Tibial nerve (tissue), 4 donors: ENCODE results near the gene NENF. TPM values are rescaled to one million over a fixed set of nuclear protein-coding genes. Genes with fewer than 3 reads are reported as not detected.

Experiments
- DNase-seq, 2 donors: peaks; one replicate each; pipeline ENCODE4 v3.0.0-alpha.2; 2019; ENCODE audit warnings: low spot score in 2 of 2
- H3K27ac ChIP-seq, 4 donors: fragments of 200-600 bp; sonication (generic) in 3 of 4; one replicate each; pipeline ENCODE4 v1.5.1; 2017 to 2019; ENCODE audit warnings: mild to moderate bottlenecking in 1 of 4
- H3K27me3 ChIP-seq, 2 donors: fragments of 200-600 bp; sonication (generic) in 1 of 2; one replicate each; pipeline versions ENCODE4 v1.5.1 to v1.6.0; 2017 to 2019
- H3K36me3 ChIP-seq, 3 donors: fragments of 200-600 bp; sonication (generic); one replicate each; pipeline ENCODE4 v1.5.1; 2018 to 2019
- H3K4me1 ChIP-seq, 4 donors: fragments of 200-600 bp; sonication (generic) in 3 of 4; one replicate each; pipeline ENCODE4 v1.5.1; 2017 to 2019
- H3K4me3 ChIP-seq, 4 donors: fragments of 200-600 bp; sonication (generic) in 3 of 4; one replicate each; pipeline ENCODE4 v1.5.1; 2017 to 2019; ENCODE audit warnings: mild to moderate bottlenecking in 1 of 4, moderate library complexity in 1 of 4
- H3K9me3 ChIP-seq, 4 donors: fragments of 200-600 bp; sonication (generic) in 3 of 4; one replicate each; pipeline ENCODE4 v1.5.1; 2017 to 2019
- EP300 ChIP-seq, 2 donors: sonication (generic); formaldehyde crosslinking; IDR thresholded peaks; one replicate each; pipeline ENCODE4 v1.6.1; 2017; ENCODE audit warnings: antibody characterized with exemption in 2 of 2, mild to moderate bottlenecking in 1 of 2
- POLR2A ChIP-seq, 2 donors: fragments of 450-650 bp; IDR thresholded peaks; one replicate each; pipeline ENCODE4 v1.6.1; 2017; ENCODE audit warnings: antibody characterized with exemption in 2 of 2, mild to moderate bottlenecking in 2 of 2, moderate library complexity in 2 of 2
- WGBS, 2 donors: methylation state at CpG; one replicate each; pipeline ENCODE4 v1.1.5; 2018; 5-methylcytosine and 5-hydroxymethylcytosine counted together
- total RNA-seq, 4 donors: library from RNA; depleted of rRNA; stranded (reverse); fragments of >200 nt; gene quantifications; one replicate each; pipeline ENCODE4 v1.1.0, GENCODE V29; 2016
- TF ChIP-seq, protein P1 (sequence below), 5 experiments: fragments of 200-600 bp in 3 of 5; fragments of 450-650 bp in 2 of 5; sonication (generic) in 3 of 5; IDR thresholded peaks; one replicate each; pipeline ENCODE4 v1.5.1; 2016 to 2019; ENCODE audit warnings: antibody characterized with exemption in 5 of 5, mild to moderate bottlenecking in 3 of 5, moderate library complexity in 2 of 5

The NENF gene
- total RNA-seq, 4 donors from 2014 or later, result 164 to 211 (median 164) TPM

DNA sequence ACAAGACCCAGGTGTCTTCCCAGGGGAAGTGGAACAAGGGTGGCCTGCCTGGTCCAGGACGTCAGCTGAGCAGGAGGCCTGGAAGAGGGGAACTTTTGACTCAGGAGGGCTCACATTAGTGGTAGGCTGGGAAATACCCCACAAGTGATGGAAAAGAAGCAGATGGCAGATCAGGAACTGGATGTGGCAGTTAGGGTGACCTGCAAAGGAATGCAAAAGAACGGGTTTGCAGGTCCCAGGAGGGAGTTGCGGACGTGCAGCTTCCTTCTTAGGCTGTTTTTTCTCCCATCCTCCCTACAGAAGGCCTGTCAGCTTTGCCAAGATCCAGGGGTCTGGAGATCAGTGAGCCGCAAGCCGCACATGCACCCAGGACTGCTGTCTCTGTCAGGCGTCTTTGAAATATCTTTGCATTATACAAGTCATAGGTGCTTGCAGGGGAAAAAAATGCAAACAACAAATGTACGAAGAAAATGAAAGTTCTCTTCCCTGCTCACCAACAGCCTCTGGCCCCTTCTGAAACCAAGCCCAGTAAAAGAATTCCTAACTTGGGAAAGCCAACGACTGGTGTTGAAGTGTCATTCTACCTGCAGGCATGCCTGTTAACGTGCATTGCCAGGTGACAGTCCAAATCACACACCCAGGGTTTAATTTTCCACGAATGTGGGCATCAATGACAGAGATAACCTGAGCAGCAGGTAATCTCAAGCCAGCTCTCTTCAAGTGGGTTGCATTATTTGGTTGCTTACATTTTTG is 34.4 kb downstream of the NENF start:
- no peak for DNase-seq
- TF ChIP-seq, protein P1, sequence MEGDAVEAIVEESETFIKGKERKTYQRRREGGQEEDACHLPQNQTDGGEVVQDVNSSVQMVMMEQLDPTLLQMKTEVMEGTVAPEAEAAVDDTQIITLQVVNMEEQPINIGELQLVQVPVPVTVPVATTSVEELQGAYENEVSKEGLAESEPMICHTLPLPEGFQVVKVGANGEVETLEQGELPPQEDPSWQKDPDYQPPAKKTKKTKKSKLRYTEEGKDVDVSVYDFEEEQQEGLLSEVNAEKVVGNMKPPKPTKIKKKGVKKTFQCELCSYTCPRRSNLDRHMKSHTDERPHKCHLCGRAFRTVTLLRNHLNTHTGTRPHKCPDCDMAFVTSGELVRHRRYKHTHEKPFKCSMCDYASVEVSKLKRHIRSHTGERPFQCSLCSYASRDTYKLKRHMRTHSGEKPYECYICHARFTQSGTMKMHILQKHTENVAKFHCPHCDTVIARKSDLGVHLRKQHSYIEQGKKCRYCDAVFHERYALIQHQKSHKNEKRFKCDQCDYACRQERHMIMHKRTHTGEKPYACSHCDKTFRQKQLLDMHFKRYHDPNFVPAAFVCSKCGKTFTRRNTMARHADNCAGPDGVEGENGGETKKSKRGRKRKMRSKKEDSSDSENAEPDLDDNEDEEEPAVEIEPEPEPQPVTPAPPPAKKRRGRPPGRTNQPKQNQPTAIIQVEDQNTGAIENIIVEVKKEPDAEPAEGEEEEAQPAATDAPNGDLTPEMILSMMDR (IDR thresholded peaks at IDR 0.05), result no peak
- no peak for TF ChIP-seq POLR2A (IDR thresholded peaks at IDR 0.05)
- TF ChIP-seq EP300 (IDR thresholded peaks at IDR 0.05), result no peak
- no peaks in the 10 kb centered on the region for H3K27me3 ChIP-seq
- no peaks in the 10 kb centered on the region for H3K36me3 ChIP-seq
- H3K27ac ChIP-seq, result peak overlapping the region in 1 of 4 donors; percentile 65
- H3K4me1 ChIP-seq, result peaks cover 0 to 27% (median 10%) of the 10 kb centered on the region in 4 donors
- WGBS, 2 donors, result 69 to 72% methylated on average over 11 of the region's 11 CpGs
- H3K9me3 ChIP-seq, result no peaks in the 10 kb centered on the region
- H3K4me3 ChIP-seq, result no peak overlapping the region

GRCh38 chr1:212467843-212468482 is 35.2 kb downstream of the NENF start:
- Histone ChIP-seq H3K4me3 (no peak overlapping the region), H3K4me1 (peaks cover 0 to 27% (median 10%) of the 10 kb centered on the region in 4 donors), H3K9me3 (no peaks in the 10 kb centered on the region), H3K27ac (peak overlapping the region in 2 of 4 donors; percentile 4 to 65), H3K27me3 (no peaks in the 10 kb centered on the region), H3K36me3 (no peaks in the 10 kb centered on the region)
- DNase-seq, result no peak
- WGBS, 2 donors, result 79 to 80% methylated on average over 6 of the region's 6 CpGs
- TF ChIP-seq EP300 (IDR thresholded peaks at IDR 0.05), result peak in 1 of 2 donors; percentile 35
- TF ChIP-seq POLR2A (IDR thresholded peaks at IDR 0.05), result no peak
- TF ChIP-seq, protein P1 (IDR thresholded peaks at IDR 0.05), result no peak

DNA sequence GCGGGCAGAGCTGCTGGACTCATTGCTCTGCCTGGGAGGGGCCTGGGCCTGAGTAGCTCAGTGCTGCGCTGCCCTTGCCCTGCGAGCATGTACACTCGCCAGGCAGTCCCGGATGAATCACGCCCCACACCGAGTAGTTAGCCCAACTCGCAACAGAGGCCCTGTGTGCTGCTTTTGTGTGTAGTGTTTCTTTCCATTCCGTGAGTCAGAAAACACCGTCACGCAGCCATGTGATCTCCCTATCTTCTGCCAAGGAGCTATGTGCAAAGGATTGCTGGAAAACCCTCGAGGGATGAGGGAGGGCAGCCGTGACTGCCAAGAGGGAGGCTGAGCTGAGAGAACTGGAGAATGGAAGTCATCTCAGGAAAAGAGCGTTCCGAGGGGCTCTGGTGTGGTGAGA is 37.3 kb downstream of the NENF start:
- Histone ChIP-seq H3K36me3 (no peaks in the 10 kb centered on the region), H3K27me3 (no peaks in the 10 kb centered on the region), H3K27ac (peak overlapping the region; percentile 70 to 91 (median 80)), H3K4me1 (peaks cover 0 to 31% (median 10%) of the 10 kb centered on the region in 4 donors), H3K9me3 (no peaks in the 10 kb centered on the region), H3K4me3 (no peak overlapping the region)
- TF ChIP-seq EP300 (IDR thresholded peaks at IDR 0.05), result peak; percentile 96
- TF ChIP-seq, protein P1 (IDR thresholded peaks at IDR 0.05), result no peak
- TF ChIP-seq POLR2A (IDR thresholded peaks at IDR 0.05), result peak; percentile 13 to 37
- 21 to 32% methylated on average over 15 of the region's 15 CpGs for WGBS, 2 donors
- peak; percentile 86 to 93 for DNase-seq

DNA sequence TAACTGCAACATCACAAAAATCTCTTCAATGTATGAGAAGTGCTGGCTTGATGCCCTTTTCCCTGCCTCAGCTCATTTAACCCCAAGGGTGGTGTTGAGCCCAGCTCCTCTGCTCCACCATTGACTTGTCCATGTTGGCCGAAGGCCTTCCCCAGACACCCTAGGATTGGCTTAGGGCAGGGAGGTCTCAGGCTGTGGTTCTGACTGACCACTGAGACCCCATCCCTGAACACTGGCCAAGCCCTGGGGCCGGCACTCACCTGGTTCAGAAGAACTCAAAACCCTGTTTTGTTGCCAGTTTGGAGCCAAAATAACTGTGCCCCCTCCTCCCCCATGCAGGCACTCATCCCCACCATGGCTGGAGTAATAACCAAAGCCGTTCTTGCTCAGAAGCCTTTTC is 38.6 kb downstream of the NENF start:
- Histone ChIP-seq H3K27ac (peak overlapping the region in 1 of 4 donors; percentile 89), H3K9me3 (no peaks in the 10 kb centered on the region), H3K36me3 (no peaks in the 10 kb centered on the region), H3K4me1 (peaks cover 0 to 32% (median 10%) of the 10 kb centered on the region in 4 donors), H3K4me3 (no peak overlapping the region), H3K27me3 (no peaks in the 10 kb centered on the region)
- 93 to 97% methylated on average over 3 of the region's 3 CpGs for WGBS, 2 donors
- no peak for DNase-seq
- TF ChIP-seq, protein P1 (IDR thresholded peaks at IDR 0.05), result no peak
- TF ChIP-seq POLR2A (IDR thresholded peaks at IDR 0.05) (no peak), EP300 (IDR thresholded peaks at IDR 0.05) (no peak)
